Neural cell (in vitro differentiated cells): ENCODE results near the gene SLC44A2.

Experiments used
- EZH2 ChIP-seq: fragments of 200-600, 300-800 bp; shearing (Covaris generic), sonication (generic); IDR thresholded peaks from 2 replicates; pipeline ENCODE4 v1.6.1; 2014; ENCODE audit warnings: antibody characterized with exemption, low read length, borderline replicate concordance, mild to moderate bottlenecking; ENCODE audit not compliant: insufficient read depth, poor library complexity, severe bottlenecking
- SMC3 ChIP-seq: fragments of 450-650 bp; conservative IDR thresholded peaks from 2 replicates; pipeline ENCODE4 v1.6.1; 2014; ENCODE audit warnings: antibody characterized with exemption, mild to moderate bottlenecking, moderate library complexity; ENCODE audit not compliant: poor library complexity
- TF ChIP-seq, protein P1 (sequence below): fragments of 450-650 bp; IDR thresholded peaks from 2 replicates; pipeline ENCODE4 v1.5.1; 2014; ENCODE audit warnings: antibody characterized with exemption, mild to moderate bottlenecking, moderate library complexity; ENCODE audit not compliant: poor library complexity, severe bottlenecking

DNA sequence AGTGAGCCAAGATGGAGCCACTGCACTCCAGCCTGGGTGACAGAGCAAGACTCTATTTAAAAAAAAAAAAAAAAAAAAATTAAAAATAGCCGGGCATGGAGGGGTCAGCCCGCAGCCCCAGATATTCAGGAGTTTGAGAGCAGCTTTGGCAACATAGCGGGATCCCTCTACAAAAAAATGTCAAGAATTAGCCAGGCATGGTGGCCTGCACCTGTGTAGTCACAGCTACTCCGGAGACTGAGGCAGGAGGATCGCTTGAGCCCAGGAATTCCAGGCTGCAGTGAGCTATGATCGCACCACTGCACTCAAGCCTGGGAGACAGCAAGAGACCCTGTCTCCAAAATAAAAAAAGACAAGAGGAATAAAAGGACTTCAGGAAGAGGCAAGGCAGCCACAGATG, 39.0 kb upstream of the SLC44A2 start:
- TF ChIP-seq SMC3 (no peak), EZH2 (no peak)
- TF ChIP-seq, protein P1, sequence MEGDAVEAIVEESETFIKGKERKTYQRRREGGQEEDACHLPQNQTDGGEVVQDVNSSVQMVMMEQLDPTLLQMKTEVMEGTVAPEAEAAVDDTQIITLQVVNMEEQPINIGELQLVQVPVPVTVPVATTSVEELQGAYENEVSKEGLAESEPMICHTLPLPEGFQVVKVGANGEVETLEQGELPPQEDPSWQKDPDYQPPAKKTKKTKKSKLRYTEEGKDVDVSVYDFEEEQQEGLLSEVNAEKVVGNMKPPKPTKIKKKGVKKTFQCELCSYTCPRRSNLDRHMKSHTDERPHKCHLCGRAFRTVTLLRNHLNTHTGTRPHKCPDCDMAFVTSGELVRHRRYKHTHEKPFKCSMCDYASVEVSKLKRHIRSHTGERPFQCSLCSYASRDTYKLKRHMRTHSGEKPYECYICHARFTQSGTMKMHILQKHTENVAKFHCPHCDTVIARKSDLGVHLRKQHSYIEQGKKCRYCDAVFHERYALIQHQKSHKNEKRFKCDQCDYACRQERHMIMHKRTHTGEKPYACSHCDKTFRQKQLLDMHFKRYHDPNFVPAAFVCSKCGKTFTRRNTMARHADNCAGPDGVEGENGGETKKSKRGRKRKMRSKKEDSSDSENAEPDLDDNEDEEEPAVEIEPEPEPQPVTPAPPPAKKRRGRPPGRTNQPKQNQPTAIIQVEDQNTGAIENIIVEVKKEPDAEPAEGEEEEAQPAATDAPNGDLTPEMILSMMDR = no peak
